MM.1S (cell line): ENCODE measurements around the gene DKK1.
A peak's percentile ranks its signal among the peaks of the same experiment; 100 is the strongest.

Experiments
- CTCF ChIP-seq: fragments of 300-600 bp; sonication (generic); IDR thresholded peaks from 2 replicates; pipeline ENCODE4 v1.5.1; 2016; ENCODE audit warnings: antibody characterized with exemption, low read length, mixed read lengths
- EZH2 ChIP-seq: fragments of 300-600 bp; sonication (generic); optimal IDR thresholded peaks from 2 replicates; pipeline ENCODE3; 2017; ENCODE audit warnings: low read depth, mild to moderate bottlenecking, antibody characterized with exemption, low read length, mixed read lengths
- EZH2phosphoT487 ChIP-seq: fragments of 300-600 bp; sonication (generic); IDR thresholded peaks from 2 replicates; pipeline ENCODE4 v1.6.1; 2018; ENCODE audit warnings: antibody characterized with exemption, low read length

DNA sequence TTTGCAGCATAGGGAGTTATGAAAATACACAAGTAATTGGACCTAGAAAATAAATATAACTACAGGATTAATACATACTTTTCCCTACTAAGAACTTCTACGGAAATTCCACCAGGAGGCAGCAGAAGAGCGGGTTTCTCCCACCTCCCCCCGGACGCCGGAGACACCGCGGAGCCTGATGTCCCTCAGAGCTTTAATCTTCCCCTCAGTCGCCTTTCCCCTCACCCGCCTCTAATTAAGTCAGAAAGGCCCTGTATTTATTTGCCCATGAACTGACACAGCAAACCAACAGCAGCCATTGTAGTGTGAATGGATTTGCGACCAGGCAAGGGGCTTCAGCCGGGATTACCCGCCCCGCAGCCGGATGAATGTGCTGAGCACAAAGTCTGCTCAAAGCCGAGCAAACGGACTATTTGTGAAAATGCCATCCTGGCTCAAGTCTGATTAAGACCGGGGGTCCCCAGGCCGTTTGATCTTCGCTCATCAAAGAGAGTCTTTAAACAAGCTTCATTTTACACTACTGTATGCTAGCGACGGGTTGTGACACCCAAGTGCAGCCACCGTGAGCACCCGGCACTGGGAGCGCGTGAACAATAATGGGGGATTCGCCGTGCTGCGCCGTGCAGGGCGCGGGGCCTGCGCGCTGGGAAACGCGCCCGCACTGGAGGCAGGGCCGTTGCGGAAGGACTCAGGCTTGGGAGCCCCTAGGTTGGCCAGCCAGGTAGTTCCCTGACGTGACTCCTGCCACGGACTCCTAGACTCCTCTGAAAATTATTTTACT lies 5.6 kb upstream of the DKK1 start:
- peak; percentile 74 for TF ChIP-seq CTCF
- no peak for TF ChIP-seq EZH2phosphoT487
- TF ChIP-seq EZH2, result no peak
